Activated CD8-positive, alpha-beta memory T cell treated with anti-CD3 and anti-CD28 coated beads, Interleukin-2, amount 50 U/mL, for 24 hours (primary cell): Measurements from ENCODE around the gene TMED6.

ENCODE experiments used
- DNase-seq: peaks from one replicate; pipeline ENCODE4 v3.0.0-alpha.2; 2020; ENCODE audit errors: extremely low read depth

The TMED6 gene

GRCh38 chr16:69324013-69324531 lies 27.5 kb downstream of the TMED6 start:
- no peak for DNase-seq

- no peak for DNase-seq
Measured at GRCh38 chr16:69323415-69323814, 28.2 kb downstream of the TMED6 start.

- DNase-seq, result no peak
Measured at GRCh38 chr16:69322343-69322742, 29.2 kb downstream of the TMED6 start.

GRCh38 chr16:69321080-69321479 lies 30.5 kb downstream of the TMED6 start:
- DNase-seq, result no peak

GRCh38 chr16:69320740-69321073 lies 30.9 kb downstream of the TMED6 start:
- DNase-seq, result no peak

GRCh38 chr16:69319826-69320739 lies 31.5 kb downstream of the TMED6 start:
- no peak for DNase-seq

GRCh38 chr16:69319381-69319780 lies 32.2 kb downstream of the TMED6 start:
- no peak for DNase-seq

GRCh38 chr16:69318911-69319289 lies 32.7 kb downstream of the TMED6 start:
- no peak for DNase-seq

- no peak for DNase-seq
Measured at GRCh38 chr16:69318177-69318910, 33.2 kb downstream of the TMED6 start.

GRCh38 chr16:69316595-69317034 lies 35.0 kb downstream of the TMED6 start:
- no peak for DNase-seq

- DNase-seq, result no peak
Measured at GRCh38 chr16:69315486-69316311, 35.9 kb downstream of the TMED6 start.

- no peak for DNase-seq
Measured at GRCh38 chr16:69314534-69314933, 37.1 kb downstream of the TMED6 start.

GRCh38 chr16:69313469-69313868 lies 38.1 kb downstream of the TMED6 start:
- no peak for DNase-seq

GRCh38 chr16:69311533-69312387 lies 39.8 kb downstream of the TMED6 start:
- no peak for DNase-seq

- DNase-seq, result peak; percentile 89
Measured at GRCh38 chr16:69310653-69311532, 40.7 kb downstream of the TMED6 start, which contains the start of gene VPS4A. Gene VPS4A, plus strand, starts transcription at chr16:69311350. Its CDS starts 162 bp downstream, at chr16:69311512.

GRCh38 chr16:69309316-69309715 lies 42.3 kb downstream of the TMED6 start:
- no peak for DNase-seq

GRCh38 chr16:69307856-69308255 lies 43.7 kb downstream of the TMED6 start:
- DNase-seq, result no peak

- no peak for DNase-seq
Measured at GRCh38 chr16:69307091-69307490, 44.5 kb downstream of the TMED6 start.

- no peak for DNase-seq
Measured at GRCh38 chr16:69306031-69306430, 45.6 kb downstream of the TMED6 start.

- DNase-seq, result no peak
Measured at GRCh38 chr16:69302301-69302700, 49.3 kb downstream of the TMED6 start.
